GM19468 (cell line): ENCODE measurements around the gene HOXD13.

Experiments used
- ATAC-seq: cut with Tn5 transposase; IDR thresholded peaks from one replicate; pipeline ENCODE4 v1.9.1; 2021; ENCODE audit warnings: mild to moderate bottlenecking, moderate library complexity, moderate number of reproducible peaks; ENCODE audit not compliant: unreplicated experiment; ENCODE audit errors: extremely low read depth

HOXD13 gene

DNA sequence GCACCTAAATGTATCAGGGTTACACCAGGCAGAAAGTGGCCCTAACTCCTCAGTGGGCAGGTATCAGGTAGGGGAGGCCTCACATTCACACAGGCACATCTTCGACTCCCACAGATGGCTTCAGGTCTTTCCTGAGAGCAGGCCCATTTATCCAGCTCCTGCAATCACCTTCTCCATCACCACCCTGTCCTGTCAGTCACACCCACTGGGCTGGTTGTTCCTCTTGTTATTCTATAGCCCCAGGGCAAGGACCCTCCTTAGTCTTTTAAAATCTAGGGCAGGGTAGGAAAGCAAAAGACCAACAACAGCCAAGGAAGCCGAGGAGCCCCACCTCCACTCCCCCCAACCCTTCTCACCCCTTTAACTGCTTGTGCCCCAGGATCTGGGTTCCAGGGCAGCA lies 49.8 kb downstream of the HOXD13 start:
- ATAC-seq, result no peak
